ENCODE results near the gene TXNIP. TPM values are rescaled to one million over a fixed set of nuclear protein-coding genes. Genes with fewer than 3 reads are reported as not detected.
A peak's percentile ranks its signal among the peaks of the same experiment; 100 is the strongest.

TXNIP gene, protein sequence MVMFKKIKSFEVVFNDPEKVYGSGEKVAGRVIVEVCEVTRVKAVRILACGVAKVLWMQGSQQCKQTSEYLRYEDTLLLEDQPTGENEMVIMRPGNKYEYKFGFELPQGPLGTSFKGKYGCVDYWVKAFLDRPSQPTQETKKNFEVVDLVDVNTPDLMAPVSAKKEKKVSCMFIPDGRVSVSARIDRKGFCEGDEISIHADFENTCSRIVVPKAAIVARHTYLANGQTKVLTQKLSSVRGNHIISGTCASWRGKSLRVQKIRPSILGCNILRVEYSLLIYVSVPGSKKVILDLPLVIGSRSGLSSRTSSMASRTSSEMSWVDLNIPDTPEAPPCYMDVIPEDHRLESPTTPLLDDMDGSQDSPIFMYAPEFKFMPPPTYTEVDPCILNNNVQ
- 27.3 and 36.4 TPM in 2 replicates for total RNA-seq (2021)
- Bru-seq, nascent RNA, result percentile 96 among the genes with signal in this experiment
- percentile 95 among the genes with signal in this experiment for BruChase-seq, experiment 1, labeled RNA remaining after a 2-hour chase
- BruChase-seq, experiment 2, labeled RNA remaining after a 6-hour chase, result percentile 64 among the genes with signal in this experiment
- long read RNA-seq, transcript TXNIP-204 (8 exons, 2,926 nt), result major isoform, 12 of 22 reads
- long read RNA-seq, partial matches to known transcripts, result 3 of 22 reads
- long read RNA-seq, other reads (novel, unspliced or antisense), result 5 of 22 reads

DNA sequence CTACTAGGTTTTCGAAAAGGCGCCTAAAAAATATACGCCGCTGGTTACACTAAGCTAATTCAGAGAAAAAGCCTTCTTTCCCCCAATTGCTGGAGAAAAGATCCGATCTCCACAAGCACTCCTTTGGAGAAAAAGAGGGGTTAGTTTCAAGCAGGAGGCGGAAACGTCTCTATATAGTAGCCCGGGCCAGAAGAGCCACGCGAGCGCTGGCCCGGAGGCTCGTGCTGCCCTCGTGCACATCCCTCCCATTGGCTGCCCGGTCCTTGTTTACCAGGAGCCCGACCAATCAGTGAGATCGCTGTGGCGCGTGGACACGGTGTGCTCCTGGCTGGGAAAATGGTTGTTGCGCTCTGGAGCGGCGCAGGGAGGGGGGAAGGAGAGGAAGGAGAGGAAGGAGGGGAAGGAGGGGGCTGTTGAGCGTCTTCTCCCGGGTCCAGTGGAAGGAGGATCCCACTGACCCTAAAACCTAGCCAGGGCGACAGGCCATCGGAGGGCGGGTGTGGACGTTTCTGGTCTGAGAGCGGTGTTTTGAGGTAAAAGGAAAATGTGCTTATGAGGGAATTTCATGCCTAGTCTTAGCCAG, at the start of gene TXNIP:
Gene TXNIP (minus strand): TSS at position 147 of the 583 bp plus-strand sequence. CDS start 313 bp downstream, outside the sequence.
- POLR2A ChIA-PET (ENCODE audit: low non-redundant PET), result interaction anchor here (0.6 kb wide), 1 partner anchor 9 kb away, joined by 3 read pairs; no protein-coding TSS in a partner anchor
- Histone ChIP-seq H3K4me1 (ENCODE audit: insufficient read depth, low read length, poor library complexity, severe bottlenecking) (peaks cover 35% of the 10 kb centered on the region), H3K9me3 (ENCODE audit: low read depth, low read length, poor library complexity, severe bottlenecking) (no peaks in the 10 kb centered on the region), H3K4me3 (ENCODE audit: low read depth, low read length, poor library complexity, severe bottlenecking) (peak within 1 kb of the TSS; percentile 67), H3K27me3 (replicated peaks; ENCODE audit: insufficient read depth, low read depth, low read length, poor library complexity) (no peaks in the 10 kb centered on the region), H3K36me3 (ENCODE audit: insufficient read depth, low read length, poor library complexity, severe bottlenecking) (peaks cover 41% of the 10 kb centered on the region), H3K27ac (ENCODE audit: low read depth, low read length, poor library complexity, severe bottlenecking) (peak within 1 kb of the TSS; percentile 72)
- BruUV-seq (replicated peaks), result no TSS peak
- intact Hi-C loops (cut with micrococcal nuclease; ENCODE audit: unreplicated experiment), result loop anchor here (5.0 kb wide), 1 partner anchor 139 kb away; the partner anchor contains the start of gene PIAS3
- TF ChIP-seq, protein P1, sequence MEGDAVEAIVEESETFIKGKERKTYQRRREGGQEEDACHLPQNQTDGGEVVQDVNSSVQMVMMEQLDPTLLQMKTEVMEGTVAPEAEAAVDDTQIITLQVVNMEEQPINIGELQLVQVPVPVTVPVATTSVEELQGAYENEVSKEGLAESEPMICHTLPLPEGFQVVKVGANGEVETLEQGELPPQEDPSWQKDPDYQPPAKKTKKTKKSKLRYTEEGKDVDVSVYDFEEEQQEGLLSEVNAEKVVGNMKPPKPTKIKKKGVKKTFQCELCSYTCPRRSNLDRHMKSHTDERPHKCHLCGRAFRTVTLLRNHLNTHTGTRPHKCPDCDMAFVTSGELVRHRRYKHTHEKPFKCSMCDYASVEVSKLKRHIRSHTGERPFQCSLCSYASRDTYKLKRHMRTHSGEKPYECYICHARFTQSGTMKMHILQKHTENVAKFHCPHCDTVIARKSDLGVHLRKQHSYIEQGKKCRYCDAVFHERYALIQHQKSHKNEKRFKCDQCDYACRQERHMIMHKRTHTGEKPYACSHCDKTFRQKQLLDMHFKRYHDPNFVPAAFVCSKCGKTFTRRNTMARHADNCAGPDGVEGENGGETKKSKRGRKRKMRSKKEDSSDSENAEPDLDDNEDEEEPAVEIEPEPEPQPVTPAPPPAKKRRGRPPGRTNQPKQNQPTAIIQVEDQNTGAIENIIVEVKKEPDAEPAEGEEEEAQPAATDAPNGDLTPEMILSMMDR (conservative IDR thresholded peaks at IDR 0.05; ENCODE audit: low read depth, low read length), result no peak
- no peak for TF ChIP-seq EZH2 (IDR thresholded peaks at IDR 0.05; ENCODE audit: borderline replicate concordance, low read depth, low read length, poor library complexity, severe bottlenecking)
- CTCF ChIA-PET, result interaction anchor here (0.6 to 1.0 kb wide), 2 partner anchors 17 to 224 kb away, joined by 3 to 6 read pairs; no protein-coding TSS in a partner anchor
- peak; percentile 98 for DNase-seq (ENCODE audit: low spot score)

DNA sequence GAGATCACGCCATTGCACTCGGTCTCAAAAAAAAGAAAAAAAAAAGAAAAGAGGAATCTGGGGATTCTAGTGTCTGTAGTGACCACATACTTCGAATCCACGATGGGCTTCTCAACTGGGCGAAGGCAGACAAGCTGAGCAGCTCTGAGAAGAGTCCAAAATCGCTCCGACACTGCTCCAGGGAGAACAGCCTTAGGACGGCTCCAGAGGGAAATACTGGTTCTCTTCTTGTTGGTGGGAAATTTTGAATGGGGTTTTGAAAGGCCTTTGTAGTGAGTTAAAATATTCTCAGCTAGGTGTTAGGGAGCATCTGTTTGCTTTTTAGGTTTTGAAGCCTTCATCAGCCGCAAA, 43.4 kb upstream of the TXNIP start:
- Histone ChIP-seq H3K4me1 (ENCODE audit: insufficient read depth, low read length, poor library complexity, severe bottlenecking) (peaks cover 5% of the 10 kb centered on the region), H3K27ac (ENCODE audit: low read depth, low read length, poor library complexity, severe bottlenecking) (peak overlapping the region; percentile 95), H3K9me3 (ENCODE audit: low read depth, low read length, poor library complexity, severe bottlenecking) (no peaks in the 10 kb centered on the region), H3K27me3 (replicated peaks; ENCODE audit: insufficient read depth, low read depth, low read length, poor library complexity) (no peaks in the 10 kb centered on the region), H3K36me3 (ENCODE audit: insufficient read depth, low read length, poor library complexity, severe bottlenecking) (no peaks in the 10 kb centered on the region), H3K4me3 (ENCODE audit: low read depth, low read length, poor library complexity, severe bottlenecking) (peak overlapping the region; percentile 72)
- intact Hi-C loops (cut with micrococcal nuclease; ENCODE audit: unreplicated experiment), result no loop called here
- no peak for DNase-seq (ENCODE audit: low spot score)
- ChIA-PET CTCF (no interaction called here), POLR2A (ENCODE audit: low non-redundant PET) (no interaction called here)
- TF ChIP-seq, protein P1 (conservative IDR thresholded peaks at IDR 0.05; ENCODE audit: low read depth, low read length), result no peak
- no peak for TF ChIP-seq EZH2 (IDR thresholded peaks at IDR 0.05; ENCODE audit: borderline replicate concordance, low read depth, low read length, poor library complexity, severe bottlenecking)
- no TSS peak for BruUV-seq (replicated peaks)

DNA sequence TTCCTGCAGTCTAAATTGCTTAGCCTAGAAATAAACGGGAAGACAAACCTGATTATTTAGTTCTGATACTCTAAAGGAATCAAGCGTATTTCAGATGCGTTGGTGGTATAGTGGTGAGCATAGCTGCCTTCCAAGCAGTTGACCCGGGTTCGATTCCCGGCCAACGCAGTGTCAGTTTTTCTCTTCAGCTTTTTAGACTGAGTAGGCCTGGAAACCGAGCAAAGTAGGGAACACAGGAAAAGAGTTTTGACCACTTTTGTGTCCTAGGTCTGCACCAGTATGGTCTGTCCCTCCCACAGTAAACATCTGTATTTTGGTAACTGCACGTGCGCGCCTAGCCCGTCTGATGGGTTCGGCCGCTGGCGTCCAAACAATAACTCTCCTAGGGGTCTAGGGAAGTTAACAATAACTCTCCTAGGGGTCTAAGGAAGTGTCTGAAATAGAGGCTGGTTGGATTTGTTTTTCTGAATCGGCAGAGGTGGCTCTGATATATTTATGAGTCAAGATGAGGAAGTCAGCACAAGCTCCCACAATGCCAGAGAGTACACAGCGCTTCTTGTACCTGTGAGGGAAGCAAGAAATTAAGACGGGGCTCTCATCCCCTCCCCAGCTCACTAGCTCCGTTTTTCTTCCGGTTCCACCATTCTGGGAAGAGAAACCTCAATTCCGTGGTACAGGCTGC, 40.7 kb upstream of the TXNIP start:
- CTCF ChIA-PET, result no interaction called here
- peak overlapping the region; percentile 72 for H3K4me3 ChIP-seq (ENCODE audit: low read depth, low read length, poor library complexity, severe bottlenecking)
- intact Hi-C loops (cut with micrococcal nuclease; ENCODE audit: unreplicated experiment), result no loop called here

More for the DNA sequence above, 40.7 kb upstream of the TXNIP start:
- BruUV-seq (replicated peaks), result no TSS peak
- peak; percentile 95 for DNase-seq (ENCODE audit: low spot score)
- peaks cover 7% of the 10 kb centered on the region for H3K4me1 ChIP-seq (ENCODE audit: insufficient read depth, low read length, poor library complexity, severe bottlenecking)
- H3K27me3 ChIP-seq (replicated peaks; ENCODE audit: insufficient read depth, low read depth, low read length, poor library complexity), result no peaks in the 10 kb centered on the region
- no peaks in the 10 kb centered on the region for H3K36me3 ChIP-seq (ENCODE audit: insufficient read depth, low read length, poor library complexity, severe bottlenecking)
- POLR2A ChIA-PET (ENCODE audit: low non-redundant PET), result interaction anchor here (1.6 kb wide), 1 partner anchor 15 kb away, joined by 9 read pairs; no protein-coding TSS in a partner anchor
- no peaks in the 10 kb centered on the region for H3K9me3 ChIP-seq (ENCODE audit: low read depth, low read length, poor library complexity, severe bottlenecking)
- peak overlapping the region; percentile 95 for H3K27ac ChIP-seq (ENCODE audit: low read depth, low read length, poor library complexity, severe bottlenecking)
- TF ChIP-seq EZH2 (IDR thresholded peaks at IDR 0.05; ENCODE audit: borderline replicate concordance, low read depth, low read length, poor library complexity, severe bottlenecking), result no peak
- TF ChIP-seq, protein P1 (conservative IDR thresholded peaks at IDR 0.05; ENCODE audit: low read depth, low read length), result no peak
